Raji (cell line): ENCODE results near the gene BYSL.

ENCODE experiments used
- POLR2A ChIP-seq: IDR thresholded peaks from 2 replicates; pipeline ENCODE4 v1.6.1; 2011; ENCODE audit warnings: low read depth, low read length, control low read depth; ENCODE audit not compliant: insufficient read depth

BYSL gene

DNA sequence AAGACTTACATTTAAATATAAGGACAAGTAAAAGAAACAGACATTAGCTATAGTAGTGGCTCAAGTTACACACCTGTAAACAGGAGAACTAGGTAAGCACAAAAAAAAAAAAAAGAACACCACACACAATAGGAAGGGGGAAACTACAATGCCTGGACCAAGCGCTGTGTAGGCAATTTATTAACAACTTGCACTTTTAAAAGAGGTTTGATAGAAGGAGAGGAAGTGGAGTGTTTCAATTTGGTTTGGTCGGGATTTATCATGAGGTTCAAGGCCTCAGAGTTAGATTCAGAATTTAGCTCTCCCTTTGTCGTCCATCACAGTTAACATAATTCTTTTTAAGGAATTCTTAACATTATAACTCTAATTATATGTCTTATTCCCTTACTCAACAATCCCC lies 25.0 kb upstream of the BYSL start:
- TF ChIP-seq POLR2A = no peak

- TF ChIP-seq POLR2A = no peak
Observed at GRCh38 chr6:41900861-41901260, 20.4 kb upstream of the BYSL start.

GRCh38 chr6:41901882-41902519 lies 19.3 kb upstream of the BYSL start:
- TF ChIP-seq POLR2A = no peak

DNA sequence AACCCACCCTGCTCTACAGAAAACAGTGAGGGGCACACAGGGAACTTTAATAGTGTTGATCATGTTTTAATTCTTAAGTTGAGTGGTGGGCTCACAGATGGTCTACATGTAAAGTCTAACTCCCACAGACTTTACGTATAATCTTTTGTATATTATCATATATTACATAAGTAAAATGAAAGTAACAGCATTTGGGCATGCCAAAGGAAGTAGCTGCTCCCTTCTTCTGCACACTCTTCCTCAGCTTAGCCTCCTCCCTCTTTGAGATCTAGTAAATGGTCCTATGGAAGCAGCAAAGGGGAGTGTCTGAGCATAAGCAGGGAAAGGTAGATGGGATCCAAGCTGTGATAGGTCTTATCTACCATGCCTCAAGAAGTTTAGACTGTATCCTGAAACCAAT lies 11.6 kb upstream of the BYSL start:
- TF ChIP-seq POLR2A = no peak

- no peak for TF ChIP-seq POLR2A
Observed at GRCh38 chr6:41914343-41914742, 7.0 kb upstream of the BYSL start.

DNA sequence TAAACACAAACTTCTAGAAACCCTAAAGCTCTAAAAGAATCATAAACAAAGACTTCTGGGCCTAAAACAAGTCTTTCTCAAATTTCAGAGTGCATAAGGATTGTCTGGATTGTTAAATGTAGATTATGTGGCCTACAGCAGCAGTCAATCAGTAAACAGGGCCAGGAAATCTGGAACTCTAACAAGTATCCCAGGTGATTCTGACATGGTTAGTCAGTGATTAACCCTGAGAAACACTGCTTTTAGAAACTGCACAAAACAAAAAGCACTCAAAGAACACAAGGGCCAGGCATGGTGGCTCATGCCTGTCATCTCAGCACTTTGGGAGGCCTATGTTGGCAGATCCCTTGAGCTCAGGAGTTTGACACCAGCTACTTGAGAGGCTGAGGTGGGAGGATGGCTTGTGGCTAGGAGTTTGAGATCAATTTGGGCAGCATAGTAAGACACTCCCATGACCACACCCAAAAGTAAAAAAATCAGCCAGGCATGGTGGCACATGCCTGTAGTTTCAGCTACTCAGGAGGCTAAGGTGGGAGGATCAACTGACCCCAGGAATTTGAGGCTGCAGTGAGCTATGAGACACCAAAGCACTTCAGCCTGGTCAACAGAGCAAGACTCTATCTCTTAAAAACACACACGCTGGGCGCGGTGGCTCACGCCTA lies 6.3 kb upstream of the BYSL start:
- no peak for TF ChIP-seq POLR2A

DNA sequence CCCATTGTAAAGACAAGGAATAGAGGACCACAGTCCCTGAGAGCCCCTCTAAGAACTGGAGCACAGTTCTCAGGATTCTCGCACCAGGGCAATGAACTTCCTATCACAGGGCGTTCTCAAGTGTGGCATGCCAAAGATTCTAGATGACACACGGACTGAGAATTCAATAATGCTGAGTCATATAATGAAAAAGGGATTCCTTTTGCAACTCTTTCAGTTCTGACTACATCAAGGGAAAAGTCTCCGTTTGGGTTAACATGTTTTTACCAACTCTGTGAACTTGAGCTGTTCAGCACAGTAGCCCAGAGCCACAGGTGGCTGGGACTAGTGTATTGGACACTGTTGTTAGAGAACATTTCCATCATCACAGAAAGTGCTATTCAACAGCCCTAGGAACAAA lies 3.8 kb upstream of the BYSL start:
- TF ChIP-seq POLR2A = no peak

DNA sequence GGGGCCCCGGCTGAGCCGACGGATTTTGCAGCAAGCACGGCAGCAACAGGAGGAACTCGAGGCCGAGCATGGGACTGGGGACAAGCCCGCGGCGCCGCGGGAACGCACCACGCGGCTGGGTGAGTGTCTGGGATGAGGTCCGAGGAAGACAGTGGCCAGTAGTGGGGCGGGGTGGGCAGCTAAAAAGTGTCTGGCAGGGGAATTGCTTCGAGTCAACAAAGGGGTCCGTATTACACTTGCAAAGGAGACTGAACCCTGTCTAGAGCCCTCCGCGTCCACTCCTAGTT lies 356 bp downstream of the BYSL start:
- no peak for TF ChIP-seq POLR2A

DNA sequence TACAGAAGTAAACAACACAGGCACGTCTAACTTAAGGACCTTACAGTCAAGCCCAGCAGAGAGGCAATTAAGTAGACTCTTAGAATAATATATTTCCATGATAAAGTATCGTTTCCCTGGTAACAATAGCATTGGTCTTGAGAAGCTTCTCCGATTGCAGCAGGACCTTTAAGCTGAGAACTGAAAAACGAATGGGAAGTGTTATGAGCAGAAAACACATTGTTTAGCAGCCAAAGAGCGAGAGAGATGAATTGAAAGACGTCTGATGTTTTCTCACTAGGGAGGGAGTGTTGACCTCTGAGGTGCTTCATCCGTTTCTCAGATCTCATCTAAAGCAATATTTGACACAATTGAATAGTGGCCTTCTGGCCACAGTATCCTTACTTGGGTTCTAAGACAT lies 855 bp downstream of the BYSL start:
- no peak for TF ChIP-seq POLR2A

- no peak for TF ChIP-seq POLR2A
Observed at GRCh38 chr6:41927253-41927652, 6.0 kb downstream of the BYSL start.

GRCh38 chr6:41929924-41930323 lies 8.6 kb downstream of the BYSL start:
- TF ChIP-seq POLR2A = no peak

DNA sequence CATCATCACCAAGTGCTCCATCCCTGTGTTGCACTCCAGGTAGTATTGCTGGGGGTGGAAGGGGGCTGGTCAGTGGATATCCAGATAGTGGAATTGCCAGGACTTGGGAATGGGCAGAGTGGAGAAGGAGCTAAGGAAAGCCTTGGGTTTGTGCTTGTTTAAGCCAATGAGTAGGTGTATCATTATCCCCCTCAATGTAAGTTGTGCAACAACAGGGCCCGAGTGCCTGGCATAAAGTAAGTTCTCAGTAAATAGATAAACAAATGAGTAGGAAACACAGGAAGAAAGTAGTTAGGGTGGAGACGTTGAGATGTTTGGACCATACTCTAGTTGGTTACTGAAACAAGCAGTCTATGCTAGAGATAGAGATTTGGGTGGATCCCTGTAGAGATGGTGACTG lies 10.5 kb downstream of the BYSL start:
- no peak for TF ChIP-seq POLR2A

GRCh38 chr6:41932378-41932777 lies 11.1 kb downstream of the BYSL start:
- no peak for TF ChIP-seq POLR2A

DNA sequence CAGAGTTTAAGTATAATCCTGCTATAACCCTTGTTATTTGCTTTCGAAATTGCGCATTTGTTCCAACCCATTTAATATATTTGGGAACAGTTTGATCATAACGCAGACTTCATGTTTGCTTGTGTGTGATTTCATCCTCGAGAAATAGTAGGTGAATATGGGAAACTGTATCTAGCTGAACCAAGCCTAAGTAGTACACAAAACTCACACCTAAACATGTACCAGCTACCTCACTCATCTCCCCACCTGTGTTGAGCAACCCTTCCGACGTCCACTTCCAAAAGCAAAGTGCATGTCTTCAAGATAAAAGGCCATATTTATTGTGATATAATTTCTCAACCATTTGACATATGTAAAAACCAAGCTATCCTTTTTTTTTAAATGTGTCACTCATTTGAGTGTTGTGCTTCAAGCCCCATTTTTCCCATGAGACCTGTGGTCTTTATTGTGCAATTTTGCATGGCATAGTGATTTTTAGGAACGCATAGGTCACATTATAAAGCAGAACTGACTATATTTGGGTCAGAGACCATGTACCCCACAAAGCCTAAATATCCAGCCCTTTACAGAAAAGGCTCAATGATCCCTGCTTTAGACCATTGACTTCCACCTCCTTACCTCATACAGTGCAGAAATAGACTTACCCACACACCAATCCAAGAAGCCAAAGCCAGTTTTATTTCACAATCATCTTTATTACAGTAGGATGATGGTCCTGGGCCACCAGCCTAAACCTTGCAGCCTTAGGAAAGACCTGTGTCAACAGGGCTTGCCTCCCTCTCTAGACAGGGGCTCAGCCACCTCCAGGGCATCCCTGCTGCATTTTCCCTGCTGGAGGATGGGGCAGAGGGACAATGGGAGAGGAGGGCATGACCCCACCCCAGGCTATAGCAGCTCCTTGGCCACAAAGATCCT lies 13.2 kb downstream of the BYSL start:
- TF ChIP-seq POLR2A = no peak

DNA sequence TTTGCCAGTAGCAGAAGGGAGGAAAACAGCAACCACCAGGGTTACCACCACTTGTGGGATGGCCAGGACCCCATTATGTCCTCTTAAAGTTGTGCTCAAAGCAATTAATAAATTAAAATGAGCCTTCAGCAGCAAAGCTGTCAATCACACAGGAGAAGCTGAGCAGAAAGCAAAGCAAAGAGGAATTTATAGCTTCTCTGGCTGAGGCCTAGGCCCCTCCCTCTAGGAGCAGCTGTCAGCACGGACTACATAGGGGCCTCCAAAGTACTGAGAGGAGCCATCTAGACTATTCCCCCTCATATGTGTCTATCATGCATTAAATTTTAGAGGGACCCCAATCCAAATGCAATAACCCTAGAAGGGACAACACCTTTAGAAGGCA lies 13.9 kb downstream of the BYSL start:
- TF ChIP-seq POLR2A = no peak

- no peak for TF ChIP-seq POLR2A
Observed at GRCh38 chr6:41935685-41936072, 14.4 kb downstream of the BYSL start.

GRCh38 chr6:41936073-41936837 lies 15.0 kb downstream of the BYSL start:
- TF ChIP-seq POLR2A = no peak
